Bronchial epithelial cell (primary cell): ENCODE measurements around the gene C19orf47. TPM values are rescaled to one million over a fixed set of nuclear protein-coding genes. Genes with fewer than 3 reads are reported as not detected.

Experiments
- DNase-seq: peaks from one replicate; pipeline ENCODE4 v3.0.0-alpha.2; 2010; ENCODE audit warnings: low read depth
- FAIRE-seq: peaks from 2 replicates; lab custom pipeline; 2011; peaks lifted over from hg19 to GRCh38; lab: Jason Lieb, UNC
- H3K27me3 ChIP-seq: 2 replicates; pipeline ENCODE4 v1.5.1; 2011; ENCODE audit warnings: low read length; ENCODE audit not compliant: control insufficient read depth, insufficient read depth
- H3K36me3 ChIP-seq: 2 replicates; pipeline ENCODE4 v1.5.1; 2011; ENCODE audit warnings: low read length; ENCODE audit not compliant: control insufficient read depth, insufficient read depth
- H3K4me3 ChIP-seq: 2 replicates; pipeline ENCODE4 v1.5.1; 2011; ENCODE audit warnings: mild to moderate bottlenecking, low read depth, low read length, control low read depth
- total RNA-seq: library from RNA; depleted of rRNA; stranded (reverse); fragments of >200 nt; gene quantifications from 2 replicates; pipeline ENCODE4 v1.2.1, GENCODE V29; 2014
- TF ChIP-seq, protein P1 (sequence below): IDR thresholded peaks from 2 replicates; pipeline ENCODE4 v1.5.1; 2011; ENCODE audit warnings: mild to moderate bottlenecking, moderate library complexity, low read length, control low read depth, inconsistent platforms; ENCODE audit not compliant: insufficient read depth, severe bottlenecking

Gene C19orf47
- total RNA-seq, 1 donor from 2014 or later = 3.7 TPM

DNA sequence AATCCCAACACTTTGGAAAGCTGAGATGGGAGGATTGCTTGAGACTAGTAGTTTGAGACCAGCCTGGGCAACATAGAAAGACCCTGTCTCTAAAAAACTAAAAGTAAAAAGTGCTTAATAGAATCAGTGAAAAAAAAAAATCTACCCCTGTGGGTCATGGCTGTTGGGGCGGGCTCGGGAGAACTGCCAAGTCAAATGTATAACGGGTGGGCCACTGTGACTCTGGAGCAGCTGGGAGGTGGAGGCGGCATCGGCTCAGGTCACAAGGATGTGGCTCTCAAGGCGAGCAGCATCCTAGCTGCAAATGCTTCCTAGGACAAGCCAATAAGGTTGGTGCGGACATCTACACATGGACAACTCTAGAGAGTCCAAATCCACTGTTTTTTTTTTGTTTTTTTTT is 30.9 kb downstream of the C19orf47 start:
- FAIRE-seq (no peak), DNase-seq (no peak)
- H3K4me3 ChIP-seq = no peak overlapping the region

GRCh38 chr19:40315812-40316470 is 32.3 kb downstream of the C19orf47 start:
- Histone ChIP-seq H3K36me3 (no peaks in the 10 kb centered on the region), H3K4me3 (no peak overlapping the region), H3K27me3 (no peaks in the 10 kb centered on the region)
- DNase-seq = no peak
- no peak for FAIRE-seq
- TF ChIP-seq, protein P1, sequence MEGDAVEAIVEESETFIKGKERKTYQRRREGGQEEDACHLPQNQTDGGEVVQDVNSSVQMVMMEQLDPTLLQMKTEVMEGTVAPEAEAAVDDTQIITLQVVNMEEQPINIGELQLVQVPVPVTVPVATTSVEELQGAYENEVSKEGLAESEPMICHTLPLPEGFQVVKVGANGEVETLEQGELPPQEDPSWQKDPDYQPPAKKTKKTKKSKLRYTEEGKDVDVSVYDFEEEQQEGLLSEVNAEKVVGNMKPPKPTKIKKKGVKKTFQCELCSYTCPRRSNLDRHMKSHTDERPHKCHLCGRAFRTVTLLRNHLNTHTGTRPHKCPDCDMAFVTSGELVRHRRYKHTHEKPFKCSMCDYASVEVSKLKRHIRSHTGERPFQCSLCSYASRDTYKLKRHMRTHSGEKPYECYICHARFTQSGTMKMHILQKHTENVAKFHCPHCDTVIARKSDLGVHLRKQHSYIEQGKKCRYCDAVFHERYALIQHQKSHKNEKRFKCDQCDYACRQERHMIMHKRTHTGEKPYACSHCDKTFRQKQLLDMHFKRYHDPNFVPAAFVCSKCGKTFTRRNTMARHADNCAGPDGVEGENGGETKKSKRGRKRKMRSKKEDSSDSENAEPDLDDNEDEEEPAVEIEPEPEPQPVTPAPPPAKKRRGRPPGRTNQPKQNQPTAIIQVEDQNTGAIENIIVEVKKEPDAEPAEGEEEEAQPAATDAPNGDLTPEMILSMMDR = no peak

More for the DNA sequence above, 30.9 kb downstream of the C19orf47 start:
- Histone ChIP-seq H3K27me3 (no peaks in the 10 kb centered on the region), H3K36me3 (peaks cover 8% of the 10 kb centered on the region)
- TF ChIP-seq, protein P1 = no peak

GRCh38 chr19:40314656-40315055 is 33.5 kb downstream of the C19orf47 start:
- no peak for DNase-seq
- no peaks in the 10 kb centered on the region for H3K27me3 ChIP-seq
- H3K36me3 ChIP-seq = no peaks in the 10 kb centered on the region
- no peak overlapping the region for H3K4me3 ChIP-seq
- FAIRE-seq = no peak
- TF ChIP-seq, protein P1 = no peak

DNA sequence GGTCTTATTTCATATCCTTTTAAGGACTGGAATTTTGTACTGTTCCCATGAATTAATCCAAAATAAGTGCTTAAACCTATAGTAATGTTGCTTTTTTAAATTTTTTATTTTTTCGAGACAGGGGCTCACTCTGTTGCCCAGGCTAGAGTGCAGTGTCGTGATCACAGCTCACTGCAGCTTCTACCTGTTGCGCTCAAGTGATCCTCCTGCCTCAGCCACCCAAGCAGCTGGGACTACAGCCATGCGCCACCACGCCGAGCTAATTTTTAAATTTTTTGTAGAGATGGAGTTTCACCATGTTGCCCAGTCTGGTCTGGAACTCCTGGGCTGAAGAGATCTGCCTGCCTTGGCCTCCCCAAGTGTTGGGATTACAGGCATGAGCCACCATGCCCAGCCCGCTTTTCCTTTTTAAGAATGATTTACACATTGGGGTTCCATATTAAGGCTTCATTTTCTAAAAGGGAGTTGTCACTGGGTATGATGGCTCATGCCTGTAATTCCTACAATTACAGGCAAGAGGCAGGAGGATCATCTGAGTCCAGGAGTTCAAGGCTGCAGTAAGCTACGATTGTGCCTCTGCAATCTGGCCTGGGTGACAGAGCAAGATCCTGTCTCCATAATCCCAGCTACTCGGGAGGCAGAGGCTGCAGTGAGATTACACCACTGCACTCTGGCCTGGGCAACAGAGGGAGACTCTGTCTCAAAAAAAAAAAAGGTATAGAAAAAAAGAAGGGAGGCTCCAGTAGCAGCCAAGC is 34.8 kb downstream of the C19orf47 start:
- no peak for FAIRE-seq

GRCh38 chr19:40312533-40312932 is 35.7 kb downstream of the C19orf47 start:
- DNase-seq (no peak), FAIRE-seq (no peak)
- Histone ChIP-seq H3K36me3 (no peaks in the 10 kb centered on the region), H3K27me3 (no peaks in the 10 kb centered on the region), H3K4me3 (no peak overlapping the region)
- TF ChIP-seq, protein P1 = no peak

More for the DNA sequence above, 34.8 kb downstream of the C19orf47 start:
- Histone ChIP-seq H3K27me3 (no peaks in the 10 kb centered on the region), H3K36me3 (no peaks in the 10 kb centered on the region), H3K4me3 (no peak overlapping the region)
- TF ChIP-seq, protein P1 = no peak
- DNase-seq = no peak
